CD14-positive monocyte (primary cell): ENCODE results near the gene SPTSSA. TPM values are rescaled to one million over a fixed set of nuclear protein-coding genes. Genes with fewer than 3 reads are reported as not detected.
A peak's percentile ranks its signal among the peaks of the same experiment; 100 is the strongest.

Experiments used
- DNase-seq, 3 donors: peaks; one replicate each; pipeline ENCODE4 v3.0.0-alpha.2; 2011 to 2022
- H2AFZ ChIP-seq: 2 replicates; pipeline ENCODE4 v1.6.0; 2012; ENCODE audit warnings: mild to moderate bottlenecking, low read depth, low read length, inconsistent platforms; ENCODE audit not compliant: insufficient read depth, poor library complexity, severe bottlenecking
- H3K27ac ChIP-seq, 2 donors: 1 replicate in 1 of 2; 2 replicates in 1 of 2; pipeline ENCODE4 v1.5.1; 2012 to 2013; ENCODE audit warnings: low read length in 2 of 2, control low read depth in 1 of 2, inconsistent platforms in 1 of 2, low read depth in 1 of 2, mild to moderate bottlenecking in 1 of 2
- H3K27me3 ChIP-seq, 2 donors: one replicate each; pipeline versions ENCODE4 v1.6.0 to v1.6.1; 2011 to 2013; ENCODE audit warnings: low read length in 2 of 2; ENCODE audit not compliant: control insufficient read depth in 2 of 2, insufficient read depth in 2 of 2
- H3K36me3 ChIP-seq, 2 donors: replicated peaks in 1 of 2; 1 replicate in 1 of 2; 2 replicates in 1 of 2; pipeline versions ENCODE4 v1.5.1 to v1.6.1; 2012 to 2013; ENCODE audit warnings: low read length in 2 of 2, control low read depth in 1 of 2, inconsistent platforms in 1 of 2, mild to moderate bottlenecking in 1 of 2; ENCODE audit not compliant: insufficient read depth in 2 of 2, control insufficient read depth in 1 of 2
- H3K4me1 ChIP-seq, 2 donors: 1 replicate in 1 of 2; 2 replicates in 1 of 2; pipeline versions ENCODE4 v1.5.1 to v1.6.1; 2012 to 2013; ENCODE audit warnings: low read length in 2 of 2, control low read depth in 1 of 2, inconsistent platforms in 1 of 2, mild to moderate bottlenecking in 1 of 2, moderate library complexity in 1 of 2; ENCODE audit not compliant: insufficient read depth in 2 of 2, control insufficient read depth in 1 of 2
- H3K4me2 ChIP-seq: replicated peaks from 2 replicates; pipeline ENCODE3; 2012; ENCODE audit warnings: low read length, moderate library complexity, mild to moderate bottlenecking; ENCODE audit not compliant: poor library complexity, severe bottlenecking; ENCODE audit errors: extremely low read depth
- H3K4me3 ChIP-seq, 3 experiments: fragments of 200-600 bp in 1 of 3; sonication (generic) in 1 of 3; replicated peaks in 1 of 3; 1 replicate in 2 of 3; 2 replicates in 1 of 3; pipeline ENCODE4 v1.5.1; 2011 to 2013; ENCODE audit warnings: low read length in 3 of 3, mild to moderate bottlenecking in 3 of 3, control low read depth in 2 of 3, low read depth in 2 of 3, inconsistent platforms in 1 of 3, moderate library complexity in 1 of 3
- H3K79me2 ChIP-seq: 2 replicates; pipeline ENCODE4 v1.6.0; 2012; ENCODE audit warnings: mild to moderate bottlenecking, control low read depth, inconsistent platforms, low read length, moderate library complexity; ENCODE audit not compliant: insufficient read depth
- H3K9ac ChIP-seq: 2 replicates; pipeline ENCODE4 v1.6.0; 2017; ENCODE audit warnings: low read length, mild to moderate bottlenecking; ENCODE audit not compliant: insufficient read depth, poor library complexity, severe bottlenecking
- H3K9me3 ChIP-seq, 2 donors: replicated peaks in 1 of 2; 1 replicate in 1 of 2; 2 replicates in 1 of 2; pipeline versions ENCODE4 v1.5.1 to v1.6.1; 2012 to 2013; ENCODE audit warnings: low read length in 2 of 2, control low read depth in 1 of 2; ENCODE audit not compliant: control insufficient read depth in 1 of 2, insufficient read depth in 1 of 2
- H4K20me1 ChIP-seq: 2 replicates; pipeline ENCODE4 v1.6.0; 2012; ENCODE audit warnings: mild to moderate bottlenecking, low read length, control low read depth, moderate library complexity; ENCODE audit not compliant: insufficient read depth
- H3K27ac Mint-ChIP-seq, 7 donors: one replicate each; pipeline ENCODE4 v1.8.0; 2020; ENCODE audit warnings: mild to moderate bottlenecking in 7 of 7, mixed read lengths in 7 of 7, moderate library complexity in 6 of 7, inconsistent platforms in 2 of 7
- H3K27me3 Mint-ChIP-seq, 3 donors: one replicate each; pipeline ENCODE4 v1.8.0; 2021 to 2022; ENCODE audit warnings: low read depth in 3 of 3, mild to moderate bottlenecking in 3 of 3, mixed read lengths in 3 of 3, moderate library complexity in 3 of 3, inconsistent platforms in 1 of 3
- H3K36me3 Mint-ChIP-seq, 2 donors: one replicate each; pipeline ENCODE4 v1.8.0; 2020; ENCODE audit warnings: mixed read lengths in 2 of 2, inconsistent platforms in 1 of 2, mild to moderate bottlenecking in 1 of 2
- H3K4me1 Mint-ChIP-seq: one replicate; pipeline ENCODE4 v1.8.0; 2020; ENCODE audit warnings: mild to moderate bottlenecking, mixed read lengths
- H3K4me3 Mint-ChIP-seq, 2 donors: one replicate each; pipeline ENCODE4 v1.8.0; 2020; ENCODE audit warnings: mild to moderate bottlenecking in 2 of 2, mixed read lengths in 2 of 2, moderate library complexity in 1 of 2
- H3K9me3 Mint-ChIP-seq, 7 donors: one replicate each; pipeline ENCODE4 v1.8.0; 2020 to 2022; ENCODE audit warnings: mixed read lengths in 7 of 7, mild to moderate bottlenecking in 6 of 7, moderate library complexity in 6 of 7, inconsistent platforms in 2 of 7
- WGBS: methylation state at CpG from one replicate; pipeline ENCODE4 v1.1.5; 2013; ENCODE audit warnings: missing lambda C conversion rate; ENCODE audit not compliant: insufficient coverage; 5-methylcytosine and 5-hydroxymethylcytosine counted together
- intact Hi-C, 2 donors: fragments of 100-400 bp; cut with micrococcal nuclease; formaldehyde crosslinking; loops; one replicate each; pipeline versions ENCODE4 v1.15.0 to v1.15.1; 2023
- polyA plus RNA-seq, 3 donors: library from polyadenylated mRNA; depleted of rRNA in 1 of 3; unstranded in 2 of 3; stranded (reverse) in 1 of 3; fragments of 300-500 nt in 2 of 3; fragments of >200 nt in 1 of 3; fragmentation: Illumina TruSeq in 2 of 3; gene quantifications; 1 replicate in 2 of 3; 2 replicates in 1 of 3; pipeline ENCODE4 v1.2.3, GENCODE V29; 2012 to 2021
- TF ChIP-seq, protein P1 (sequence below): fragments of 200-600 bp; IDR thresholded peaks from one replicate; pipeline ENCODE4 v1.8.0; 2022; ENCODE audit warnings: antibody characterized with exemption, mild to moderate bottlenecking

Gene SPTSSA
- polyA plus RNA-seq, 3 donors, result 14.2 to 85.7 (median 70.6) TPM

DNA sequence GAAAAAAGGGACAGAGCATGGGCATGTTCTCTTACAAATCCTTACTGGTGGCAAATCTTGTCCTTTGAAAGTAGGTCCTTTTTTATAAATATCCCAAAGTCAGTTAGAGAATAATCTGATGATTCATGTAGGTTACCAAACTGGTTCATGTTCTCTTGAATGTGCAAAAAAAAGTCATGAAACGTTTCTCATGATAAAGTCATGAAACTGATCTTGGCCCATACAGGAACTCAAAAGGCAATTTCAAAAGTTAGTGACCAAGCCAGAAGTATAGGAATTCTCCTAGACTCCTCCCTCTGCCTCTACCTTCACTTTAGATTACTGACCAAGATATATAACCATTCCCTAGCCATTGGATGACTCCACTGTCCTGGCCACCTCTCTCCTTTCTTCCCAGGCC is 27.3 kb upstream of the SPTSSA start:
- H3K4me1 Mint-ChIP-seq, result peaks cover 7% of the 10 kb centered on the region
- DNase-seq, result no peak
- no peaks in the 10 kb centered on the region for H3K36me3 ChIP-seq
- intact Hi-C loops, result no loop called here
- peaks cover 0 to 4% of the 10 kb centered on the region in 2 donors for H3K4me1 ChIP-seq
- H2AFZ ChIP-seq, result no peak overlapping the region
- TF ChIP-seq, protein P1, sequence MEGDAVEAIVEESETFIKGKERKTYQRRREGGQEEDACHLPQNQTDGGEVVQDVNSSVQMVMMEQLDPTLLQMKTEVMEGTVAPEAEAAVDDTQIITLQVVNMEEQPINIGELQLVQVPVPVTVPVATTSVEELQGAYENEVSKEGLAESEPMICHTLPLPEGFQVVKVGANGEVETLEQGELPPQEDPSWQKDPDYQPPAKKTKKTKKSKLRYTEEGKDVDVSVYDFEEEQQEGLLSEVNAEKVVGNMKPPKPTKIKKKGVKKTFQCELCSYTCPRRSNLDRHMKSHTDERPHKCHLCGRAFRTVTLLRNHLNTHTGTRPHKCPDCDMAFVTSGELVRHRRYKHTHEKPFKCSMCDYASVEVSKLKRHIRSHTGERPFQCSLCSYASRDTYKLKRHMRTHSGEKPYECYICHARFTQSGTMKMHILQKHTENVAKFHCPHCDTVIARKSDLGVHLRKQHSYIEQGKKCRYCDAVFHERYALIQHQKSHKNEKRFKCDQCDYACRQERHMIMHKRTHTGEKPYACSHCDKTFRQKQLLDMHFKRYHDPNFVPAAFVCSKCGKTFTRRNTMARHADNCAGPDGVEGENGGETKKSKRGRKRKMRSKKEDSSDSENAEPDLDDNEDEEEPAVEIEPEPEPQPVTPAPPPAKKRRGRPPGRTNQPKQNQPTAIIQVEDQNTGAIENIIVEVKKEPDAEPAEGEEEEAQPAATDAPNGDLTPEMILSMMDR, result no peak
- 0% methylated on average over 1 of the region's 1 CpG for WGBS
- no peaks in the 10 kb centered on the region for H4K20me1 ChIP-seq
- H3K9me3 ChIP-seq, result no peaks in the 10 kb centered on the region
- H3K36me3 Mint-ChIP-seq, result no peaks in the 10 kb centered on the region
- no peak overlapping the region for H3K4me3 Mint-ChIP-seq
- no peak overlapping the region for H3K9ac ChIP-seq
- no peak overlapping the region for H3K4me2 ChIP-seq
- no peaks in the 10 kb centered on the region for H3K27me3 ChIP-seq
- no peak overlapping the region for H3K4me3 ChIP-seq
- no peak overlapping the region for H3K27ac ChIP-seq
- H3K9me3 Mint-ChIP-seq, result peaks cover 0 to 7% (median 2%) of the 10 kb centered on the region in 7 donors
- no peaks in the 10 kb centered on the region for H3K79me2 ChIP-seq
- H3K27ac Mint-ChIP-seq, result peak overlapping the region in 1 of 7 donors; percentile 15
- H3K27me3 Mint-ChIP-seq, result peaks cover 0 to 7% (median 0%) of the 10 kb centered on the region in 3 donors

DNA sequence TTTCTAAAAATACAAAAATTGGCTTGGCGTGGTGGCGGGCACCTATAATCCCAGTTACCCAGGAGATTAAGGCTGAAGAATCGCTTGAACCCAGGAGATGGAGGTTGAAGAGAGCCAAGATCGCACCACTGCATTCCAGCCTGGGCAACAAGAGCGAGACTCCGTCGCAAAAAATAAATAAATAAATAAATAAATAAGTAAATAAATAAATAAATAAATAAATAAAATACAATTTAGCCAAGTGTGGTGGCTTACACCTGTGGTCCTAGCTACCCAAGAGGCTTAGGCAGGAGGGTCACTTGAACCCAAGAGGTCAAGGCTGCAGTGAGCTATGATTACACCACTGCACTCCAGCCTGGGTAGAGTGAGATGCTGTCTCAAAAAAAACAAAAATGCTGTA is 26.5 kb upstream of the SPTSSA start:
- H4K20me1 ChIP-seq, result no peaks in the 10 kb centered on the region
- Mint-ChIP-seq H3K4me3 (no peak overlapping the region), H3K27ac (no peak overlapping the region), H3K27me3 (peaks cover 0 to 6% (median 0%) of the 10 kb centered on the region in 3 donors), H3K36me3 (no peaks in the 10 kb centered on the region), H3K4me1 (peaks cover 7% of the 10 kb centered on the region), H3K9me3 (peaks cover 0 to 7% (median 2%) of the 10 kb centered on the region in 7 donors)
- no peak overlapping the region for H3K4me2 ChIP-seq
- no peaks in the 10 kb centered on the region for H3K27me3 ChIP-seq
- intact Hi-C loops, result no loop called here
- TF ChIP-seq, protein P1, result no peak
- H3K9ac ChIP-seq, result no peak overlapping the region
- 100% methylated on average over 2 of the region's 7 CpGs for WGBS
- no peaks in the 10 kb centered on the region for H3K9me3 ChIP-seq
- H3K4me1 ChIP-seq, result peaks cover 0 to 4% of the 10 kb centered on the region in 2 donors
- H3K27ac ChIP-seq, result no peak overlapping the region
- no peak overlapping the region for H2AFZ ChIP-seq
- no peaks in the 10 kb centered on the region for H3K79me2 ChIP-seq
- no peak for DNase-seq
- H3K36me3 ChIP-seq, result no peaks in the 10 kb centered on the region
- no peak overlapping the region for H3K4me3 ChIP-seq
